HG02852 (cell line): Measurements from ENCODE around the gene CTNNA3.

Experiments used
- ATAC-seq: cut with Tn5 transposase; IDR thresholded peaks from one replicate; pipeline ENCODE4 v1.9.1; 2021; ENCODE audit warnings: mild to moderate bottlenecking, moderate library complexity; ENCODE audit not compliant: unreplicated experiment

Gene CTNNA3

GRCh38 chr10:66625709-66626590 lies 1070.0 kb downstream of the CTNNA3 start:
- no peak for ATAC-seq

DNA sequence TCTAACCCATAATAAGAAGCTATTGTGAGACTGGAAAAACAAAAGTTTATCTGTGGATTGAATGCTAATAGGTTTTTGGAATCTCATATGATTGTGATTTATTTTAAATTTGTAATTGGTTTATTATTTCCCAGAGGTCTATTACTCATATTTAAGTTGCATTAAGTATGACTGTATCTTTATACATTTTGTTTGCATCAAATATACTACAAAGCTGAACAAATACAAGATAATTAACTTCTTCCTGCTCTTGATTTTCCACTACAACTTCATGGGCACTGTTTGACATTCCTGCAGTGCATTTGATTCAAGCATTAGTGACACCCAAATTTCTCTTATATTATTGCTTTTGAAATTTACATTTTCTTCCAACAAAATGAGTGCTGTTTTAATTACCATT lies 1073.9 kb downstream of the CTNNA3 start:
- ATAC-seq, result no peak

DNA sequence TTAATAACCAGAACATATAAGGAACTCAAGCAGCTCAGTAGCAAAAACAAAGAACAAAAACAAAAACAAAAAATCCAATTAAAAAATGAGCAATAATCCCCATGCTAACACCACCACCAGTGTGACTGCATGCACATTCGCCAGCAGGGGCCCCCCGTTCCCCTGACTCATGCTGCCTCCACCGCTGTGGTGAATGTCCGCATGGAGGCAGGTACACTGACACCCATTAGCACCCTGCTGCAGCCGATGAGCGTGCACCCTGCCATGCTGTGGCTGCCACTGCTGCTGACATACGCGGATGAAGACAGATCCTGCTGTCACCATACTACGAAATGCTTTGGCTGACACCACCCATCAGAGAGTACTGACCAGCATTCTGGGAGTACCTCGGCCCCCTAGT lies 1091.8 kb downstream of the CTNNA3 start:
- no peak for ATAC-seq

DNA sequence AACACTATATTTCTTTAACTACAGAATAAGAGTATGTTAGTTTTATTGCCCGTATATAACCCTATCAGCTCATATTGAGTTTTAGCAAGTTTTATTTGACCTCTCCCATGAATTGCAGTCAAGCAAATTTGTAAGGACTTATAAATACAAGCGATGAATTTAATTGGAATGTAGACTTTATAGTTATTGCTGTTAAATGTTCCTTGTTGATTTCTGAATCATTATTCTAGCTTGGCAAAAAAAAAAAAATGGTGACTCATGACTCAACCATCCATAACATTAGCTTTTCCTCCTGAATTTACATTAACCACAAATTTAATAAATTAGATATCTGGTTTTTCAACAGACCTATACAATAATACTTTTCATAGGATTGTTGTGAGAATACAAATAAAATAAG lies 1104.1 kb downstream of the CTNNA3 start:
- no peak for ATAC-seq

GRCh38 chr10:66587680-66588050 lies 1108.3 kb downstream of the CTNNA3 start:
- no peak for ATAC-seq

DNA sequence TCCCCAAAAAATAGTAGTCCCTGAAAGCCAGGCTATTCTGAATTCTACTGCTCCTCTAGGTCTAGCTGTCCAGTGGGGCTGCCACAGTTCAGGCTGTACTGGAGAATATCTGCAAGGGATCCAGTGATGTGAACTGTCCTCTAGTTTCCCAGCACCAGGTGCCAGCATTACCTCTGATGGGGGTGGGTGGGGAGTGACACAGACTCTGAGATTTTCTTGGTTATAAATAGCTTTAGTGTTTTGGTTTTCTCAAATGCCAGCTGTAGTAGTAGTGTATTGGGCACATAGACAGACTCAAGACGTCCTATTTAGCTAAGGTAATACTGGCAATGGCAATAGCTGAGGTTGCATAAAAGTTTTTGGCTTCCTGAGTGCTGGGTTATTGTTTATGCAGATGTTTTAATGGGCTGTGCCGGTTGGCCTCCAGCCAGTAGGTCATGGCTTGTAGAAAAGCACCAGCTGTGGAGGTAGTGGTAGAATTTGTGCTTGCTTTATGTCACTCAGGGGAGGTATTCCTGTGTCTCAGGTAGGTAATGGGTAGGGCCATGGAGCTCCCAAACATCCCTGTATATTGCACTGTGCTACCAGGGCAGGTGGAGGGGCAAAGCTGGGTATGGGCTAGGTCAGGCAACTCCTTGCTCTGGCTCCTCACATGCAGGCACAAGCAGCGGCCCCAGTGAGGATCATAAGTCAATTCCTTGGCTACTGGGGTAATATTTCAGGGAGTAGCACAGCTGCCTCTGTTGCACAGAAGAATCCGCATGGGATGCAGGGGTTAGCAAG lies 1108.9 kb downstream of the CTNNA3 start:
- no peak for ATAC-seq

- no peak for ATAC-seq
Measured at GRCh38 chr10:66586073-66586472, 1109.9 kb downstream of the CTNNA3 start.

DNA sequence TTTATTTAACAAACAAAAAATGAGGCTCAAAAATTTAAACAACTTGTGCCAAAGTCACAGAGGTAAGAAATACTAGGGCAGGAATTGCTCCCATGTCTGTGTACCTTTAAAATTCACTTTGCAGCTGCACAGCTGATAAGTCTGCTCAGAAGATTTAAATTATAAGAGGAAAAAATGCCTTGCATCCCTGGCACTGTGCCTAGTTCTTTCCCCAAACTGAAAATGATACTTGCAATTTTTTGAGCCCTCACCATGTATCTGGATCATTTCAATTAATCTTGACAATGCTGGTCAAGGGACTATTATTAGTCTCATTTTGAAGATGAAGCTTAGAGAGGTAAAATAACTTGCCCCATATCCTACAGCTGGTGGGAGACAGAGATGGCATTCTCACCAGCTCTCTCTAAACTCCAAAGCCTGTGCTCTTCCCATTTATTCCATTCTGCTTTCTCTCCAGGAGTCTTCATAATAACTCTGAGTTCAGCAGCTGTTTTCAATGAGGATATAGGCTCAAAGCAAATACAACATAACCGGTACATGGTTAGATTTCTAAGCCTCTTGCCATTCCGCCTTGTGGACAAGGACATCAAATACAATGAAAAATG lies 1120.6 kb downstream of the CTNNA3 start:
- ATAC-seq, result no peak

DNA sequence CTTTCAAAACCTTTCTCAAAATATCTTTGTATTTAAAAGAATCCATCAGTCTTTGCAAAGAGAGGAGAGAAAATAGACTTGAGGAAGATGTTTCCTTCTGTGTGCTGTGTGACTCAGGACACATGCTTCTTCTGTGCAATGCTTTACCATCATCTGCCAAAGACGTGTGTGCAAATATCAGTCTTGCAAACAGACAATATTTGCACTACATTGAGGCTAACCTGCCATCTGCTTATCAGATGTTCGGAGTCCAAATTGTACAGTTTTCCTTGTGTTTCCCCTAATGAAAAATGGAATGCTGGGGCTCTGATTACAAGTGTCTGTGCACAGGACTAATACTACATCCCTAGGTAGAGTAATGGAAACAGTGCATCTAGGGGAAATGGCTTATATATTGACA lies 1123.3 kb downstream of the CTNNA3 start:
- no peak for ATAC-seq

DNA sequence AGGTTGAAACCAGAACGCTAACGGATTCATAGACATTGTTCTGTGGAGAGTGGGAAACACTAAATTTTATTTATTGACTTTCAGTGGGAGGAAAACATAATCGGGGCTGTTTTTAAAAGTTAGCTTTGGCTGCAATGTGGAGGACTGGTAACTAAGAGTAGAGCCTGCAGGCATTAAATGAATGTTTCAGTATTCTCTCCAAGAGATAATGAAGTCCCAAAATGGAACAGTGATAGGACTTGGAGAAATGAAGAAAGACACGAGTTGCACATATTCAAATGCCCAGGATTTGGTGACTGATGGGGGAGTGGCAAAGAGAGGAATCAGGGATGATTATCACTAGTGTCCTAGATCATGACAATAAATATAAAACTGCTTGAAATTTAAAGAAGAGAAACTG lies 1130.0 kb downstream of the CTNNA3 start:
- ATAC-seq, result no peak

DNA sequence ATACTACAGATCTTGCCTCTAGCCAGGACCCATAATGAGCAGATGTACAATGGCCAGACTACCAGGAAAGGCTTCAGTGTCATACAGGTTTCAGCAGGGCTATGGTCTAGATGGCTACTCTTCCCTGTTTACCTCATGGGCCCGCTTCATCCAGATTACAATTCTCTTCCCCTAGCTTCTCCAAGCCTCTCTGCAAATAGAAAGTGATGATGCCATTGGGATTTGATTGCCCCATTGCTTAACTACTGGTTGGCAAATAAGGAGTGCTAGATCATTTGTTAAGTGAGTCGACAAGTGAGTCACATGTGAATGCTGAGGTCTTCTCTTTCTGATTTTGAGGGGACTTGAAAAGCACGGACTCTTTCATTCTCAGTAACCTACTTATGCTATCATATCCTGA lies 1131.7 kb downstream of the CTNNA3 start:
- no peak for ATAC-seq

GRCh38 chr10:66555061-66555460 lies 1140.9 kb downstream of the CTNNA3 start:
- no peak for ATAC-seq

- ATAC-seq, result no peak
Measured at GRCh38 chr10:66552331-66552730, 1143.7 kb downstream of the CTNNA3 start.

GRCh38 chr10:66550351-66550750 lies 1145.6 kb downstream of the CTNNA3 start:
- no peak for ATAC-seq

GRCh38 chr10:66538908-66539307 lies 1157.1 kb downstream of the CTNNA3 start:
- no peak for ATAC-seq

- ATAC-seq, result no peak
Measured at GRCh38 chr10:66538371-66538770, 1157.6 kb downstream of the CTNNA3 start.

DNA sequence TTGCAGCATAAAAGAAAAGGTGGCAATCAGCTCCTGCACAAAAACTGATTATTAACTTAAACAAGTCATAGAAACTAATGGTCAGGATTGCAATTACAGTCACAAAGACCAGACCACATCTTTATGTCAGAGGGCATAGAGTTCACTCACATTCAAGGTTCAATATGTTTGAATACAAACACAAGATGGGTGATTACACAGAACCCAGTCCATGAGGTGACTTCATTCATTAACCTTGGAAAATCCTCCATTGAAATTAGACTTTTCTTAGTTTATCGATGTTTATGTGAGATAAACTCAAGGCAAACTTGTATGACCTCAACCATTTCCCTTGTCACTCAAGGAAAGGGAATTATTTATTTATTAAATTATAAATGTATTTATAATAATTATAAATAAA lies 1158.8 kb downstream of the CTNNA3 start:
- no peak for ATAC-seq

- no peak for ATAC-seq
Measured at GRCh38 chr10:66535439-66535838, 1160.6 kb downstream of the CTNNA3 start.

GRCh38 chr10:66534866-66535265 lies 1161.1 kb downstream of the CTNNA3 start:
- no peak for ATAC-seq

- ATAC-seq, result no peak
Measured at GRCh38 chr10:66521506-66521905, 1174.5 kb downstream of the CTNNA3 start.

- no peak for ATAC-seq
Measured at GRCh38 chr10:66519616-66520015, 1176.4 kb downstream of the CTNNA3 start.

DNA sequence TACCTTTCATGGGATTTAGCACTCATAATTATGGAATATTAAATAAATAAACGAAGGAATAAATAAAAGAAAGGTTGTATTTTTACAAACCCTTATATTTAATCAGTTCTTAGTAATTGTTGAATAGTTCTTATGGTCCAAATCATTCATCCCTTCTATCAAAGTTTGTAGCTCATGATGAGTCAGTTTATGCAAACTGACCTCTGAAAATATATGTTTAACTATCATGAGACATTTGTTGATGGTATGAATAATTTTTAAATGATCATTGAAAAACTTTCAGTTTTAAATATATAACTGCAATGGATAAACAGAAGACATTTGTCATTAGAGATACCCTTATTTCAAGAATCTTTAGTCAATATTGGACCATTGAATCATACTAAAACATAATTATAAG lies 1181.3 kb downstream of the CTNNA3 start:
- ATAC-seq, result no peak
